ENCODE results near the gene UBAC1. TPM values are rescaled to one million over a fixed set of nuclear protein-coding genes. Genes with fewer than 3 reads are reported as not detected.
"Not testable (repeated sequence)": the region's sequence is repeated elsewhere in the genome, so short reads cannot be mapped to it uniquely, and the experiment has no call there.

The UBAC1 gene
- total and polyA plus RNA-seq, 5 donors from 2014 or later, result 17.8 to 27.7 (median 23.8) TPM

DNA sequence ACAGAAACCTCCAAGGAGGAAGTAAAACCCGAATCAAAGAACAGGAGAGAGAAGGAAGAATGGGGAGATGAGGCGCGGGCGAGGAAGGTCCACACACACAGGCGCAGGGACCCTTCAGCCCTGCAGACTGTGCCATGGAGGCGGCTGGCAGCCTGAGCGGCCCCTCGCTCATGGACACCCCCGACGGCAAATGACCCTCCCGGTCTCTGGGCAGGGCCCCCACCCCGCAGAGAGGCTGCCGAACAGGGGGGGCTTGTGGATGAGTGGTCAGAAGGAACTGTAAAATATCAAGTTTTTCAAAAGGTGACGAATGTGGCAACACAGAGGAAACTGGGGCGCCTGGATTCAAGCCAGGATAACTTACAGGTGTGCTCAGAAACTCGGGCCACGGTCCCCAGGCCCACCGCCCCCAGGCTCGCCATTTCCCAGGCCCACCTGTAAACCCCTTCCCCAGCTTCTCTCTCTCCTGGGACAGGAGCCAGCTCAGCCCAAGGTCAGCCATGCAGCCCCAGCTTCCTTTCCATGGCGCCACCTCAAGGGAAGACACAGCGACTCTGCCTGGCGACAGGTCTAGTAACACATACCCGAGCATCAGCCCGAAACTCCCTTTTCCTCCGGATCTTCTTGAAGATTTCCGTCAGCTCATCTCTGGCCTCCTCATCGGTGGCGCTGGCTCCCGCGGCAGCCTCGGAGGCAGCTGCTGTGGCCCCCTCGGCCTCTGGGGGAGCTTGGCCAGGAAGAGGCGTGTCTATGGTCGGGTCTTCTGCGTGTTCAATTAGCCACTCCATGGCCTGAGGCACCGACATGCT is 16.5 kb downstream of the UBAC1 start:
- no peak overlapping the region for H3K27ac ChIP-seq (ENCODE audit: insufficient read depth, low read length, poor library complexity, severe bottlenecking)
- Mint-ChIP-seq H3K9me3 (no peaks in the 10 kb centered on the region), H3K36me3 (peaks cover 46% of the 10 kb centered on the region), H3K4me1 (peaks cover 0 to 7% (median 3%) of the 10 kb centered on the region in 4 donors), H3K27ac (peak overlapping the region in 1 of 3 donors; percentile 38), H3K4me3 (no peak overlapping the region), H3K27me3 (no peaks in the 10 kb centered on the region)
- DNase-seq (no peak), ATAC-seq (ENCODE audit: low read depth in 2 of 2) (no peak)
- H3K9me3 ChIP-seq (ENCODE audit: control insufficient read depth in 2 of 2, low read length in 2 of 2), result no peaks in the 10 kb centered on the region
- H3K4me3 ChIP-seq (ENCODE audit: low read depth, low read length), result no peak overlapping the region
- no peaks in the 10 kb centered on the region for H3K4me1 ChIP-seq (ENCODE audit: control insufficient read depth, insufficient read depth, low read length, poor library complexity, severe bottlenecking)
- peaks cover 53% of the 10 kb centered on the region for H3K36me3 ChIP-seq (ENCODE audit: control insufficient read depth, insufficient read depth, low read length)
- no peaks in the 10 kb centered on the region for H3K27me3 ChIP-seq (ENCODE audit: control insufficient read depth, insufficient read depth, low read length)

DNA sequence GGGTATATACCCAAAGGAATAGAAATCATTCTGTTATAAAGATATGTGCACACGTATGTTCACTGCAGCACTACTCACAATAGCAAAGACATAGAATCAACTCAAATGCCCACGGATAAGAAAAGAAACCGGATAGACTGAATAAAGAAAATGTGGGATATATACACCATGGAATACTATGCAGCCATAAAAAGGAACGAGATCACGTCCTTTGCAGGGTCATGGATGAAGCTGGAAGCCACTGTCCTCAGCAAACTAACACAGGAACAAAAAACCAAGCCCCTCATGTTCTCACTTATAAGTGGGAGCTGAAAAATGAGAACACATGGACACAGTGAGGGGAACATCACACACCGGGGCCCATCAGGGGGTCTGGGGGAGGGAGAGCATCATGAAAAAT is 17.6 kb downstream of the UBAC1 start:
- not testable (repeated sequence) for H3K4me1 Mint-ChIP-seq

DNA sequence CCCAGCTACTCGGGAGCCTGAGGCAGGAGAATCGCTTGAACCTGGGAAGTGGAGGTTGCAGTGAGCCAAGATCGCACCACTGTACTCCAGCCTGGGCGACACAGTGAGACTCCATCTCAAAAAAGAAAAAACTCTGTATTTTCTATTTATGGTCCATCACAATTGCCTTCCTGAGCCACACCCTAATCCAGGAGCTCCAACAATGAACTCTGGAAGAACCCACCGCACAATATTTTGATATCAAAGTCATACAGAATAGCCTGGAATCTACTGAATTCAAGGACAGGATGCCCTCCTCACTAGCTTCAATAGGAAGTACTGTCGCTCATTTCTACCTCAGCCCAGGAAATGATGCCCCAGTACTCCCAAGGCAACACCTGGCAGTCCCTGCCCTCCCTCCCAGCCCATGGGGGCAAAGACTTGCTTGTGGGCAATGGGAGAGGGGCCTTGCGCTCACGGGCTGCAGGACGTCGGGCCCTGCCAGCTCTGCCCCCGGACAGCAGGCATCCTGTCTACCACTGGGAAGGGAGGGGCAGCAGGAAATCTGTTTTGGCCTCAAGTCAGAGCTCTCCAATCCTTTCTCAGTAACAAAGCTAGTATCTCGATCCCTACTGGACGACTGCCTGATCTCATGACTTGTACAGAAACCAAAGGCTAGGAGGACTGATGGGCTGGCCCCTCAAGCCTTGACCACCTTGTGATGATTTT is 19.7 kb downstream of the UBAC1 start:
- no peaks in the 10 kb centered on the region for H3K27me3 Mint-ChIP-seq
- DNase-seq (no peak), ATAC-seq (ENCODE audit: low read depth in 2 of 2) (no peak)
- Histone ChIP-seq H3K9me3 (ENCODE audit: control insufficient read depth in 2 of 2, low read length in 2 of 2) (no peaks in the 10 kb centered on the region), H3K27me3 (ENCODE audit: control insufficient read depth, insufficient read depth, low read length) (no peaks in the 10 kb centered on the region), H3K27ac (ENCODE audit: insufficient read depth, low read length, poor library complexity, severe bottlenecking) (no peak overlapping the region), H3K36me3 (ENCODE audit: control insufficient read depth, insufficient read depth, low read length) (peaks cover 49% of the 10 kb centered on the region), H3K4me1 (ENCODE audit: control insufficient read depth, insufficient read depth, low read length, poor library complexity, severe bottlenecking) (no peaks in the 10 kb centered on the region), H3K4me3 (ENCODE audit: low read depth, low read length) (no peak overlapping the region)
- H3K4me3 Mint-ChIP-seq, result no peak overlapping the region
- H3K36me3 Mint-ChIP-seq, result peaks cover 43% of the 10 kb centered on the region
- peaks cover 0 to 6% (median 3%) of the 10 kb centered on the region in 4 donors for H3K4me1 Mint-ChIP-seq
- peaks cover 0 to 3% (median 0%) of the 10 kb centered on the region in 7 donors for H3K9me3 Mint-ChIP-seq
- H3K27ac Mint-ChIP-seq, result peak overlapping the region in 1 of 3 donors; percentile 32

More for the DNA sequence above, 17.6 kb downstream of the UBAC1 start:
- not testable (repeated sequence) for H3K9me3 ChIP-seq (ENCODE audit: control insufficient read depth in 2 of 2, low read length in 2 of 2); ATAC-seq (ENCODE audit: low read depth in 2 of 2); H3K27ac Mint-ChIP-seq; H3K4me3 Mint-ChIP-seq; H3K27me3 ChIP-seq (ENCODE audit: control insufficient read depth, insufficient read depth, low read length); DNase-seq; H3K27me3 Mint-ChIP-seq; H3K4me1 ChIP-seq (ENCODE audit: control insufficient read depth, insufficient read depth, low read length, poor library complexity, severe bottlenecking); H3K4me3 ChIP-seq (ENCODE audit: low read depth, low read length); H3K9me3 Mint-ChIP-seq; H3K27ac ChIP-seq (ENCODE audit: insufficient read depth, low read length, poor library complexity, severe bottlenecking)
- peaks cover 50% of the 10 kb centered on the region for H3K36me3 ChIP-seq (ENCODE audit: control insufficient read depth, insufficient read depth, low read length)
- peaks cover 44% of the 10 kb centered on the region for H3K36me3 Mint-ChIP-seq

DNA sequence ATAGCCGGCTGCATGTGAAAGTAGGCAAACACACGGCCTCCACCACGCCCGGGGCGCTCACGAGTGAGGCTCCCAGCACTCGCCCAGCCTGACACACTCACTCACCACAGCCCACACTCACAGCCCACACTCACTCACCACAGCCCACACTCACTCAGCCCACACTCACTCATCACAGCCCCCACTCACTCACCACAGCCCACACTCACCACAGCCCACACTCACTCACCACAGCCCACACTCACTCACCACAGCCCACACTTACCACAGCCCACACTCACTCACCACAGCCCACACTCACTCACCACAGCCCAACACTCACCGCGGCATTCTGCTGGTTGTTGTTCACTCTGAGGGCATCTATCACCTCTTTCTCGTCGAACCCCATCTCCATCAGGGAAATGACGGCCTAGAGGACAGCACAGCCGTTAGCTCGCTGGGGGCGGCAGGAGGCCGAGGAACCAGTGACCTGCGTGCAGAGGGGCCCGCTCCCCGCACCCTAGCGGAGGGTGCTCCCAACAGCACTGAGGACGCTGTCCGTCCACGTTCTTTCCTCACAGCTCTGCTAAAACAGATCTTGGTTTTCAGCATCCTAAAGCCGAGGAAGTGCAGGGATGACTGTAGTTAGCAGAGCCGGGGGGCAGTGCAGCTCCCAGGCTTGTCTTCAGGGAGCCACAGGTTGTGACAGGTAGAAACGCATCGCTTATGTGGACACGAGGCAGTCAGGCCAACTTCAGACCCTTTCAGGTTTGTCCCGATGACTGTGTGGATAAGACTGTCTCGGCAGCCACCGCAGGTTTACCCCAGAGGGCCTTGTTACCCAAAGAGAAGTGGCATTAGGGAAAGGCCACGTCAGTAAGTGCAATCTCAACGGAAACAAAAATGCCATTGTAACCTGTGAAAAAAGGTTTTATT is 21.6 kb downstream of the UBAC1 start:
- H3K27ac ChIP-seq (ENCODE audit: insufficient read depth, low read length, poor library complexity, severe bottlenecking), result peak overlapping the region; percentile 33
- H3K36me3 ChIP-seq (ENCODE audit: control insufficient read depth, insufficient read depth, low read length), result peaks cover 46% of the 10 kb centered on the region
- Mint-ChIP-seq H3K4me1 (peaks cover 0 to 6% (median 3%) of the 10 kb centered on the region in 4 donors), H3K27me3 (no peaks in the 10 kb centered on the region), H3K9me3 (peaks cover 0 to 3% (median 0%) of the 10 kb centered on the region in 7 donors), H3K4me3 (no peak overlapping the region), H3K36me3 (peaks cover 36% of the 10 kb centered on the region), H3K27ac (peak overlapping the region in 1 of 3 donors; percentile 86)
- no peaks in the 10 kb centered on the region for H3K4me1 ChIP-seq (ENCODE audit: control insufficient read depth, insufficient read depth, low read length, poor library complexity, severe bottlenecking)
- H3K9me3 ChIP-seq (ENCODE audit: control insufficient read depth in 2 of 2, low read length in 2 of 2), result no peaks in the 10 kb centered on the region
- ATAC-seq (ENCODE audit: low read depth in 2 of 2), result peak; percentile 39 to 43
- H3K27me3 ChIP-seq (ENCODE audit: control insufficient read depth, insufficient read depth, low read length), result no peaks in the 10 kb centered on the region
- H3K4me3 ChIP-seq (ENCODE audit: low read depth, low read length), result no peak overlapping the region
- DNase-seq, result peak; percentile 12 to 37 (median 19)

DNA sequence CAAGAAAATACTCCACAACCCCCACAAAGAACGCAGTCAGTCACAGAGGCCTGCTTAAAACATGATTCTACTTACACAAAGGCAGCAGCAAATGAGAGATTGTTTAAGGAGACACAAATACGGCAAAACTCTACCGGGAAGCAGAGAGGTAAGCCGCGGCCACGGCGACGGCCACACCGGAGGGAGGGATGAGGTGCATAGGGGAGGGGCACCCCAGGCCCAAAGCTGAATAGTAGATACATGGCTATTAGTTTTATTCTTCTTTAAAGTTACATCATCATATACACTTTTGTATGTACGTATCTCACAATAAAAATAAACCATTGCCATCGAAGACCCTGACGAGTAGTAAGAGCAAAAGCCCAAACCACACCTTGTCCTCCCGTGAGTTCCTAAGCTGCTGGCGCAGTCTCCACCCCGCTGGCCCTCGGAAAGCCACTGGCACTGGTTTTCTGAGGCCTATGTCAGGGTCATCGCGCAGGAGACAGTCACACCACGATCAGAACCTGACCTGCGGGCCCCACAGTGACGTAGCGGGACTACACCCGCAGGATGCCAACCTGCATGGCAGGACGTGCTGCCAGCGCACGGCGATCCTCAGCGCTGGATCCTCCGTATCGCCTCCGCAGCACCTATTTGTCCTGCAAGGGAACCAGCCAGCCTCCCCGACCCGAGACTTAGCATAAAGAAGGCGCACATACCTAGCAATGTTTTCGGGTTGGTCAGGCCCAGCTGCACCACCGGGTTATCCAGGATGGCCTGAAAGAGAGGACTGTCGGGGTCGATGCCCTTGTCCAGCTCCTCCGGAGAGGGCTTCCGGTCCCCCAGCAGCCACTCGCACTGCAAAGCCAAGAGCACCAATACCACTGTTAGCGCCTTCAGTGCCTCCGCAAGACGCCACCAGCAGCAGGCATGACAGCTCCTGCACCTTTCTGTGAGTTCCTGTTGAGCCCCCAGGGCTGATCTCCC is 23.4 kb downstream of the UBAC1 start:
- DNase-seq (no peak), ATAC-seq (ENCODE audit: low read depth in 2 of 2) (no peak)
- Mint-ChIP-seq H3K4me1 (peaks cover 0 to 6% (median 1%) of the 10 kb centered on the region in 4 donors), H3K27ac (no peak overlapping the region), H3K27me3 (no peaks in the 10 kb centered on the region), H3K36me3 (peaks cover 30% of the 10 kb centered on the region), H3K4me3 (no peak overlapping the region), H3K9me3 (peaks cover 0 to 3% (median 0%) of the 10 kb centered on the region in 7 donors)
- Histone ChIP-seq H3K9me3 (ENCODE audit: control insufficient read depth in 2 of 2, low read length in 2 of 2) (no peaks in the 10 kb centered on the region), H3K27me3 (ENCODE audit: control insufficient read depth, insufficient read depth, low read length) (no peaks in the 10 kb centered on the region), H3K27ac (ENCODE audit: insufficient read depth, low read length, poor library complexity, severe bottlenecking) (no peak overlapping the region), H3K4me1 (ENCODE audit: control insufficient read depth, insufficient read depth, low read length, poor library complexity, severe bottlenecking) (no peaks in the 10 kb centered on the region), H3K36me3 (ENCODE audit: control insufficient read depth, insufficient read depth, low read length) (peaks cover 47% of the 10 kb centered on the region), H3K4me3 (ENCODE audit: low read depth, low read length) (no peak overlapping the region)

DNA sequence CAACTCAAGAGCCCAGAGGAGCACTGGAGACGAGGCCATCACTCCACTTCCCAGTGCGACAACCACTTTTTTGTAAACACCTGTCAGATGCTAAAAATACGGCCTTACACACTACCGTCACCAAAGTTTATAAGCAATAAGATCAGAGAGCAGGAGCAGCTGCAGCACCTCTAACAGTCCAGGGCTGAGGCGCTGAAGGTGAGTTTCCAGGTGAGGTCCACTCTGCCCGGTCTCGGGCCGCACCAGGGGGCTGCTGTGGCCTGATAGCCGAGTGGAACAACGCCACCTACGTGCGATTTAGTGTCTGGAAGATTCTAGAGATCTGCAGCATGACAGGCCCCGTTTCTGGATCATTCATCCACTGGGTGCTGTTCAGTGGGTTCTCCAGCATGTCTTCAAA is 28.1 kb downstream of the UBAC1 start:
- H3K27ac Mint-ChIP-seq, result no peak overlapping the region
- H3K27me3 Mint-ChIP-seq, result no peaks in the 10 kb centered on the region
- H3K36me3 Mint-ChIP-seq, result peaks cover 23% of the 10 kb centered on the region
- peaks cover 44% of the 10 kb centered on the region for H3K36me3 ChIP-seq (ENCODE audit: control insufficient read depth, insufficient read depth, low read length)
- no peaks in the 10 kb centered on the region for H3K4me1 ChIP-seq (ENCODE audit: control insufficient read depth, insufficient read depth, low read length, poor library complexity, severe bottlenecking)
- no peaks in the 10 kb centered on the region for H3K27me3 ChIP-seq (ENCODE audit: control insufficient read depth, insufficient read depth, low read length)
- no peak overlapping the region for H3K4me3 ChIP-seq (ENCODE audit: low read depth, low read length)
- H3K4me1 Mint-ChIP-seq, result peaks cover 0 to 2% (median 0%) of the 10 kb centered on the region in 4 donors
- DNase-seq (no peak), ATAC-seq (ENCODE audit: low read depth in 2 of 2) (peak in 1 of 2 donors; percentile 31)
- no peak overlapping the region for H3K27ac ChIP-seq (ENCODE audit: insufficient read depth, low read length, poor library complexity, severe bottlenecking)
- no peaks in the 10 kb centered on the region for H3K9me3 Mint-ChIP-seq
- H3K4me3 Mint-ChIP-seq, result no peak overlapping the region
- no peaks in the 10 kb centered on the region for H3K9me3 ChIP-seq (ENCODE audit: control insufficient read depth in 2 of 2, low read length in 2 of 2)

Measured in CD4-positive, CD25-positive, alpha-beta regulatory T cell (primary cell).